ENCODE data around the gene NXPH4. TPM values are rescaled to one million over a fixed set of nuclear protein-coding genes. Genes with fewer than 3 reads are reported as not detected.

NXPH4 gene
- total RNA-seq, 1 donor from 2014 or later: 15.1 TPM

GRCh38 chr12:57235017-57235727 is 18.6 kb downstream of the NXPH4 start:
- Mint-ChIP-seq H3K27me3 (peaks cover 36% of the 10 kb centered on the region), H3K36me3 (peaks cover 9% of the 10 kb centered on the region), H3K27ac (peak overlapping the region; percentile 71), H3K4me1 (ENCODE audit: unreplicated experiment) (peaks cover 38% of the 10 kb centered on the region), H3K9me3 (no peaks in the 10 kb centered on the region), H3K4me3 (peak overlapping the region; percentile 57)
- TF ChIP-seq CTCF (conservative IDR thresholded peaks at IDR 0.05): no peak
- DNase-seq (ENCODE audit: extremely low spot score, unreplicated experiment): no peak

- no peak for TF ChIP-seq CTCF (conservative IDR thresholded peaks at IDR 0.05)
- H3K36me3 Mint-ChIP-seq: peaks cover 9% of the 10 kb centered on the region
- peak overlapping the region; percentile 71 for H3K27ac Mint-ChIP-seq
- no peaks in the 10 kb centered on the region for H3K9me3 Mint-ChIP-seq
- no peak overlapping the region for H3K4me3 Mint-ChIP-seq
- H3K27me3 Mint-ChIP-seq: peaks cover 41% of the 10 kb centered on the region
- peaks cover 37% of the 10 kb centered on the region for H3K4me1 Mint-ChIP-seq (ENCODE audit: unreplicated experiment)
- DNase-seq (ENCODE audit: extremely low spot score, unreplicated experiment): no peak
Measured at GRCh38 chr12:57235728-57236131, 19.1 kb downstream of the NXPH4 start.

- Mint-ChIP-seq H3K27me3 (peaks cover 48% of the 10 kb centered on the region), H3K27ac (no peak overlapping the region)
Measured at GRCh38 chr12:57236201-57236924, 19.8 kb downstream of the NXPH4 start.

GRCh38 chr12:57236925-57237595 is 20.5 kb downstream of the NXPH4 start:
- Mint-ChIP-seq H3K9me3 (no peaks in the 10 kb centered on the region), H3K4me1 (ENCODE audit: unreplicated experiment) (peaks cover 50% of the 10 kb centered on the region)
- no peak for TF ChIP-seq CTCF (conservative IDR thresholded peaks at IDR 0.05)

More at GRCh38 chr12:57236201-57236924, 19.8 kb downstream of the NXPH4 start:
- DNase-seq (ENCODE audit: extremely low spot score, unreplicated experiment): no peak
- Mint-ChIP-seq H3K36me3 (peaks cover 9% of the 10 kb centered on the region), H3K9me3 (no peaks in the 10 kb centered on the region), H3K4me1 (ENCODE audit: unreplicated experiment) (peaks cover 43% of the 10 kb centered on the region), H3K4me3 (no peak overlapping the region)
- no peak for TF ChIP-seq CTCF (conservative IDR thresholded peaks at IDR 0.05)

GRCh38 chr12:57237596-57237931 is 21.0 kb downstream of the NXPH4 start:
- H3K36me3 Mint-ChIP-seq: peaks cover 9% of the 10 kb centered on the region
- DNase-seq (ENCODE audit: extremely low spot score, unreplicated experiment): no peak
- H3K27ac Mint-ChIP-seq: peak overlapping the region; percentile 82
- H3K4me1 Mint-ChIP-seq (ENCODE audit: unreplicated experiment): peaks cover 51% of the 10 kb centered on the region
- peaks cover 59% of the 10 kb centered on the region for H3K27me3 Mint-ChIP-seq
- H3K9me3 Mint-ChIP-seq: no peaks in the 10 kb centered on the region
- no peak for TF ChIP-seq CTCF (conservative IDR thresholded peaks at IDR 0.05)
- H3K4me3 Mint-ChIP-seq: peak overlapping the region; percentile 91

More at GRCh38 chr12:57236925-57237595, 20.5 kb downstream of the NXPH4 start:
- Mint-ChIP-seq H3K27me3 (peaks cover 55% of the 10 kb centered on the region), H3K4me3 (peak overlapping the region; percentile 91), H3K27ac (peak overlapping the region; percentile 82), H3K36me3 (peaks cover 9% of the 10 kb centered on the region)
- DNase-seq (ENCODE audit: extremely low spot score, unreplicated experiment): no peak

Data from type B pancreatic cell (in vitro differentiated cells).